SKM-1 (cell line): ENCODE measurements around the gene NHLRC4.

Experiments used
- DNase-seq: peaks from one replicate; lab custom pipeline; 2025; ENCODE audit not compliant: unreplicated experiment; lab: John Stamatoyannopoulos, UW

The NHLRC4 gene, protein sequence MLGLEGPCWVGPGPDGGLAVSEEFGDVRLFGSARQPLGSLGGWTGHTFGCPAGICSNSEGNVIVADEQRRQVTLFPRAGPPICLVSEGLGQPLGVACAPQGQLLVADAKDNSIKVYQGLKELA

DNA sequence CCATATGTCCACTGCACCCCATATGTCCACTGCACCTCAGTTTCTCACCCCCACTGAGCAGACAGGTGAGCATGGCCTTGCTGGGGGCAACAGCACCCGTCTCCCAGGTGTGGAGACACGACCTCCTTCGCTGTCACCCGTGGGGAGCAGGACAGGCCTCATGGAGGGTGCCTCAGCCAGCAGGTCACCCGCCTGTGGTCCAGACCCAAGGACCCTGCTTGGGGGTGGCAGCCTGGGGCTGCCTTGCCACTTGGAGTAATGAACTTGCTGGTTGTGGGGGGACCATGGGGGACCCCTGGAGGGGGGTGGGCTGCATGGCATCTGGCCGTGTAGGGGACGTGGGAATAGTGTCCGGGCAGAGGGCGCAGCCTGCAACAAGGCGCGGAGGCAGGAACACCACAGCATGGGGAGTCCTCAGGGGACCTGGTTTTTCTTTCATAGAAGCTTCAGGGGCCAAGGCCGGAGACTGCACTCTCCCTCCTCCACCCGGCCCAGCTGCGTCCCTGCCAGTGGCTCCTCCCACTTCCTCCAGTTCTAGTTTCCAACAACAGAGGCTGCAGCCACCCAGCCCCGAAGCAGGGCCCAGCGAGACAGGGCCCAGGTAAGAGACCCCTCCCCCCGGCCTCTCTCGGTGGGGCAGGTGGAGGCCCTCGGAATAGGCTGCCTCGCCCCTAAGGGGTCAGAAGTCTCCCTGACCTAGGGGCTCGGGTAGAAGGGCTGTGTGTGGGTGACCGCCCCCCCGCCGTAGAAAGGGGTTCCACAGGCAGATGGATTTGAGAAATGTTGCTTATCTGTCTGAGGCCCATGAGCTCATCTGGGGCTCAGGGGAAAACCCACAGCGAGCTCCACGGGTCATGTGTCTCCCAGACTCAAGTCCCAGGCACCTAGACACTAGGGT is at the start of gene NHLRC4:
Gene NHLRC4 (plus strand): TSS at position 531 of the 898 bp plus-strand sequence. CDS start 1,043 bp downstream, outside the sequence.
- peak; percentile 12 for DNase-seq

DNA sequence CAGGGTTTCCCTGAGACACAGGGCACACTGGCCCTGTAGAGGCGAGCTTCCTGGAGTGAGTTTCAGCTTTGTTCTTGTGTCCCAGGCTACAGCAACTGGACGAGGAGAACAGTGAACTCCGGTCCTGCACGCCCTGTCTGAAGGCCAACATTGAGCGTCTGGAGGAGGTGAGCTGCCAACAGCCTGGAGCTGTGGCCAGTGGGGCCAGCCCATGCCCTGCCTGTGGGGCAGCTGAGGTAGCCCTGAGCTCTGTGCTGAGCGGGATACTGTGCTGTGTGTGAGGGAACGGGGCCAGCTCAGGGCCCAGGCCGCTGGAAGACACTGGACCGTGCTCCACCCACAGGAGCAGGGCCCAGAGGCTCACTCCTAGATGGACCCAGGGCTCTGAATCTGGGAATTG is 47.9 kb upstream of the NHLRC4 start:
- DNase-seq = no peak

DNA sequence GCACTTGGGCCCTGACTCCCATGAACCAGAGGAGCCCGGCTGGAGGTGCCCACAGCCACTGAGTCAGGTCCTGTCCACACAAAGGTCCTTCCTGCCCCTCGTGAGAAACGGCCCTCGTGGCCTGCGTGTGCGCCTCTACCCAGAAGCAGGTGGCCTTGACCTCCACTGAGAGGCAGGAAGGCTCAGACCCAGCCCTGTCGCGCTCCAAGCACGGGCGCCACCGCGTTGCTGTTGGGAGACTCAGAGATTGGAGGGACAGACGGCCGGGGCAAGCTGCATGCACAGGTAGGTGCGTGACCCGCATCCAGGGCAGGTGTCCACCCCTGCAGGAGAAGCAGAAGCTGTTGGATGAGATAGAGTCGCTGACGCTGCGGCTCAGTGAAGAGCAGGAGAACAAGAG is 47.4 kb upstream of the NHLRC4 start:
- no peak for DNase-seq

DNA sequence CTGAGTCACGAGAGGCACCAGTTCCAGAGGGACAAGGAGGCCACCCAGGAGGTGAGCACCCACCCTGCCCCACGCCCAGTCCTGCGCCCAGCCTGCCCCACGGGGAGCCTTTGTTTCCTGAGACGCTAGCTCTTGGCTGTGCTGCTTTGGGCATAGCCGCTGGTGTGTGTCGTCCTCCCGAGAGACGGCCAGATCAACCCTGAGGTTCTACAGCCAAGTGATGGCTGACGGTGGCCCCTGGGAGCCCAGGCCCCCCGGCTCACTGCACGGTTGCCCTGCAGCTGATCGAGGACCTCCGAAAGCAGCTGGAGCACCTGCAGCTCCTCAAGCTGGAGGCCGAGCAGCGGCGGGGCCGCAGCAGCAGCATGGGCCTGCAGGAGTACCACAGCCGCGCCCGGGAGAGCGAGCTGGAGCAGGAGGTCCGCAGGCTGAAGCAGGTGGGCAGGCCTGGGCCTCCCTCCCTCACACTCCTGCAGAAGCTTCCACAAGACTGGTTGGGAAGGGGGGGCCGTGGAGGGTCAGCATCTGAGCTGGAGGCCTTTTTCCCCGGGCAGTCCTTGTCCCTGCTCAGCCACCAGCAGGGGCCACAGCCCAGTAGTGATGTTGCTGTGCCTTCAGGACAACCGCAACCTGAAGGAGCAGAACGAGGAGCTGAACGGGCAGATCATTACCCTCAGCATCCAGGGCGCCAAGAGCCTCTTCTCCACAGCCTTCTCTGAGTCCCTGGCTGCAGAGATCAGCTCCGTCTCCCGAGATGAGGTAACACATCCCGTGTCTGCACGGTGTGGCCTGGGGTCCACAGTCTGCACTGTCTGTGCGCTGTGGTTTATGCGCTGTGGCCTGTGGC is 46.7 kb upstream of the NHLRC4 start:
- DNase-seq = no peak

DNA sequence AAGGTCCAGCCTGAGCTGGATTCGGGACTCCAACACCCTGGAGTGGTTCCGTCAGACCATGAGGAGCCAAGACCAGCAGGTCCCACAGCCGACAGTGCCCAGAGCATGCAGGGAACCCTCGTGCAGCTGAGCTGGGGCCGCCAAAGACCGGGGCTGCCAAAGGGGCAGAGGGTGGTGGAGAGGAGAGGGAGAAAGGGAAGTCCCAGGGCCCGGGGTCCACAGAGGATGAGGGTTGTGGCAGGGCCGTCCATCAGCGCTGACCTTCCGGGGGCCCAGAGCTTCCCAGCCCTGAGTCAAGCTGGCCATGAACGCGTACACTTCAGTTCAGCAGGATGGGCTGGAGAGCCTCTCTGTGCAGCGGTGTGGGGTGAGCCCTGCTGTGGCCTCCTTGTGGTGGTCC is 46.0 kb upstream of the NHLRC4 start:
- DNase-seq = no peak

DNA sequence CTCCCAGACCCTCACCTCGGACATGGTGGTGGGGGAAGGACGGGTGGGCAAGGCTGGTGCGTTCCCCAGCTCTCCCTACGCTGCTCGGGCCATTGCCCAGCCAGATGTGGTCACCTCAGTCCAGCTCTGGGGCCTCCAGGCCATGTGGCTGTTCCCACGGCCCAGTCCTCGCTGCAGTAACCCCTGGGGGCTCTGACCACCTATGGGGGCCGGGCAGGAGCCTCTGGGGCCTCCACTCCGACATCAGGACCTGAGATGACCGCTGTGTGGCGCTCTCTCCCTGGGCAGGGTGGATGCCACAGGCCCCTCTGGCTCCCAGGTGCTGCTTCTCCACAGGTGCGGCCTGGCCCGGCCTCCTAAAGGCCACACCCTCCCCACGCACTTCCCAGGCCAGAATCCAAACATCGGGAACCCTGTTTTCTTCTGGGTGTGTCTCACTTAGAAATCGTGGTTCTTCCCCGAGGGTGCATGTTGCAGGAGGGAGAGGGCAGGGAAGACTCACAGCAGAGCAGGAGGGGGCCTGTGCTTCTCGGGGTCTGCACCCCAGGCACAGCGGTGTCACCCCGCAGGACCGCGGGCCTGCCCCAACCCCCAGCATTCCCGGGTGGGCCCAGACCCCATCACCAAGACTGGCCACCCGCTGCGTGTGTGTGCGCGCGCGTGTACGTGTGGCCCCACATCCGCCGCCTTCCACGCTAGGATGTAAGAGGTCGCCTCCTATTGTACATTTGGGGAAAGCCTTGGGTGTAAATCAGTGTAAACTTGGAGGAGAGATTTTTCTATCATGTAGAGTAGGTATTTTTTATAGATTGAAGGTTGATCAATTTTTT is 45.2 kb upstream of the NHLRC4 start:
- no peak for DNase-seq

DNA sequence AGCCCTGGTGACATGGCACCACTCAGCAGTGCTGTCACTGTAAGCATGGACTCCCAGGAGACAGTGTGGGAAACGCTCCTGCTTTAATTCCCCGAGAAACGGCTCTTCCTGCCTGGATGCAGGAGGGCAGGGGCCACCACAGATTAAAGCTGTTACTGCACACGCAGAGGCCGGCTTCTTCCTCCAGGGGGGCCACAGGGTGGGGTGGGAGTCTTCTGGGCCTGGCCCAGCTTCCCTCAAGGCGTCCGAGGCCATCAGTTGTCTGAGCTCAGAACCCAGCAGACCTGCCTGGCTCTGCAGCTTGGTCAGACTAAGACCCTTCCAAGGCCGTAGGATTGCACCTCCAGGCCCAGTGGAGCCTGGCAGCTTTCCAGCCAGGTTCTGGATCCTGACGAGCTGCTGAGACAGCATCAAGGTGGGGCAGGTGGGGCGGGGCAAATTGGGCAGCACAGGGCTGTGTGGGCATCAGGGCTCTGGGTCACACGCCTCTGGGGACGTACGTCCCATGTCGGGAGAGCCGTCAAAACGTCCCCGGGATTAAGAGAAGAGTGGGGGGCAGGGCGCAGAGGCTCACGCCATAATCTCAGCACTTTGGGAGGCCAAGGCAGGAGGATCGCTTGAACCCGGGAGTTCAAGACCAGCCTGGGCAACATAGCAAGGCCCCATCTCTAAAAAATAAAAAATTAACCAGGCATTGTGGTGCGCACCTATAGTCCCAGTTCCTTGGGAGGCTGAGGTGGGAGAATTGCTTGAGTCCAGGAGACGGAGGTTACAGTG is 44.3 kb upstream of the NHLRC4 start:
- no peak for DNase-seq

DNA sequence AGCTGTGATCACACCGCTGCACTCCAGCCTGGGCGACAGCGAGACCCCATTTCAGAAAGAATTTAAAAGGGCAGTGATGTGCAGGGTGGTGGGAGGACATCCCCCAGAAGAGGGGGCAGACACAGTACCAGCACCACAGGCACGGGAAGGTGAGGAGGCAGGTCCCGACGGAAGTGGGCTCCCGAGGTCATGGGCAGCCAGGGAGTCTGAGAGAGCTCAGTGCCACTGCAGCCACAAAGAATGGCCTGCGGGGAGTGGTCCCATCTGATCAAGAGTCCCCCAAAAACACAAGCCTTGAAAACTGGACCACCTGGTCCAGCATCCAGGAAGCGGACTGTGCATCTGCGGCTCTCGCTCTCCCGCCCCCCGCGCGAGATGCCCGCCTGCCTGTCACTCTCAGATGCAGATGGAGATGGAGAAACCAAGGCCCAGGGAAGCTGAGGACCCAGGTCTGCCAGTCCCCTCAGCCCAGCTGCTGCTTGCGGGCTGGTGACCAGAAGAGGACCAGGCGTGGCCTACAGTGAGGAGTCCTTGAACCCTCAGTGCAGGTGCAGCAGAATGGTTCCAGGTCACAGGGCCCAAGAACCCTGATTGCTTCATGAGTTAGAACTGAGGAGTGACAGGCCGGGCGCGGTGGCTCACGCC is 43.6 kb upstream of the NHLRC4 start:
- no peak for DNase-seq

DNA sequence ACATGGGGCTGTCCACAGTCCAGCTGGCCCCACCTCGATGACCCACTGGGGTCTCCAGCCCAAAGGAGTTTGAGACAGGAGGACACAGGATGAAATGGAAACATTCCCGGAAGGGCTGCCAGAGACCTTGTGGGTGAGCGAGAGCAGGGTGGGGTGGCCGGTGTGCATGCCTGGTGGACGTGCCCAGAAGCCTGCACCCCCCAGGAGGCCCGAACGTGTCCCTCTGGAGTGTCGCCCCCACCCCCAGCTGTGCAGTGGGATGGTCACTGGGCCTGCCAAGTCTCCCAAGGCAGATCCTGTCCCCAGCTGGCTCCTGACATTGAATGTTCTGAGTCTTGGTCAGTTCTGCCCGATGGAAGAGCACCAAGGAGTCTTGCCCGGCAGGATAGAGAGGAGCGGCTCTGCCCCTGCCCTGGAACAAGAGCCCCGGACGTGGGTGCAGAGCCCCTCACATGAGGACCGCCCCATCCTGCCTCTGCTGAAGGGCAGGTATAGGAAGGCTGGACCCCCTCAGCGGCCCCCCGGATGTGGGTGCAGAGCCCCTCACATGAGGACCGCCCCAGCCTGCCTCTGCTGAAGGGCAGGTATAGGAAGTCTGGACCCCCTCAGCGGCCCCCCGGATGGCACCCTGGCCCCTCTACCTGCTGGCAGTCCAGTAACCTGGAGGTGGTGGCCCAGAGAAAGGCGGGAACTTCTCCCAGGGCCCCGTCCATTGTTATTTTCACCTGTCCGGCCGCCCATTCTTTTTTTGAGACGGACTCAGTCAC is 42.3 kb upstream of the NHLRC4 start:
- DNase-seq = no peak

DNA sequence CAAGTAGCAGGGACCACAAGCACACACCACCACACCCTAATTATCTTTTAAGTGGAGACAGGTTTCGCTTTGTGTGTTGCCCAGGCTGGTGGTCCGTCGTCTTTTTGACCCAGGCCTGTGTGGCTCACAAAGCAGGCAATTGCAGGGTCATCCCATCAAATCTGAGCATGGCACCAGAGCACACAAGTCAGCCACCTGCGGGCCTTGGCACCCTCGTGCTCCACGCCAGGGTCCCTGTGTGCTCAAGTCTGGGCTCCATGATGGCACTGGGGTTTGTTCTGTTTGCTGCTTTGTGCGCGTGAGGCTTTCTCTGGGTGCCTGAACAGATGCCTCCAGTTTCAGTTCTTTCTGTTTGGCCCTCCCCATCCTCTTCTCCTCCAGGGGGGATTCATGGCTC is 41.7 kb upstream of the NHLRC4 start:
- DNase-seq = no peak

DNA sequence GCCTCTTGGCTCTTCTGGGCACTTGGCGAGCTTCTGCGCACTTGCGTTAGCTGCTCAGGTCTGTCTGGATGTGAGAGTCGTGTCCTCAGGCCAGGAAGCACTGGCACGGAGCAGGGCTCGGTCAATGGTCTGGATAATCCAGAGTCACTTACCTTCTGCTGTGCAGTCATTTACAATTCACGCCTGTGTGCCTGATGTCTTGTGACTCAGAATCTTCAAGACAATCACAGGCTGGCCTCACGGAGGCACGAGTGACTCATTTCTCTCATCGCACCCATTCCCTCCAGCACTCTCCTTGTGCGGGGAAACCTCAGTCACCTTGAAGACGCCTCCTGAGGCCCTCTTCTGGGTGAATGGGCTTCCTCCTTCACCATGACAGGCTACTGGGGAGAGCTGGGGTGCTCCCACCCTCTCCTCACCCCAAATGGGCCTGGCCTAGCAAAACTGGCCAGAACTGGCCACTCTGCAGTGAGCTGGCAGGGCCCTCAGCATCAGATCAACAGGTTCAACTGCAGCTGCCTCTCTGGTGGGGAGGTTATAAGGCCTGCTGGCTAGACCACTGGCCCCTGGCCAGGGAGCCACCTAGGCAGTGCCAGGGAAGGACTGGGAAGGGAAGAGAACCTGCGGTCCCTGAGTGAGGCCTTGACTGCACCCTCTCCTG is 41.2 kb upstream of the NHLRC4 start:
- no peak for DNase-seq

DNA sequence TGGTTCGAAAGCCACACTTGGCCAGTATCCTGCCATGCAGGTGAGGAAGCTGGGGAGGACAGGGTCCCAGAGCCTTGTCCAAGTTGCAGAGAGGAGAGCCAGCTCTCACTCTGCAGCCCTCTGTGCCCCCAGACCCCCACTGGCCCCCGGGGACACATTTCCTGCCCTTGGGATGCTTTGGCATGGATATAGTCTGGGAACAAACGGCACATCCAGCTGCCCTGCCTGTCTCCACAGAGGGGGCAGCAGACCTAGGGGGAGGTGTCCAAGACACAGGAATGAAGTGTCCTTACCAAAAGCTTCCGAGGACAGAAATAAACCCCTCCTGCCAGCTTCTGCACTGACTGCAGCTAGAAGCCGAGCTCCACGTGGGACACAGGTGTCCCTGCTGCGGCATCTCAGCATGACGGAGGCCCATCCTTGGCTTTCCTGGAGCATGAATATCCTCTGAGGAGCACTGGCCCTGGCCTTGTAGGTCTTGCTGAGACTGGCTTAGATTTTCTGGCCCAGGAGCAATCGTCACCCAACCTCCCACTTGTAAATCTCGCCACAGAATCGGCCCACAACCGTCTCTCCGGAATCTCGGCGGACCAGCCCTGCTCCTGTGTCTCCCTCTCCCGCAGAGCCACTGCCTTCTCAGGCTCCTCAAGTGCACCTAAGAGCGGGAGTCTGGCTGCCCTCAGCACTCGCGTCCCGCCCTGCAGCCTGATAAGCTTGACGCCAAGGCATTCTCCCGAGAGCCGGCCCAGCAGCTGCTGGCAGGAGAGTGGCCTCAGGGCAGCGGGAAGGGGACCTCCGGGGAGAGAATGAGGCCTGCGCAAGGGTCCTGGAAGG is 40.4 kb upstream of the NHLRC4 start:
- DNase-seq = no peak

DNA sequence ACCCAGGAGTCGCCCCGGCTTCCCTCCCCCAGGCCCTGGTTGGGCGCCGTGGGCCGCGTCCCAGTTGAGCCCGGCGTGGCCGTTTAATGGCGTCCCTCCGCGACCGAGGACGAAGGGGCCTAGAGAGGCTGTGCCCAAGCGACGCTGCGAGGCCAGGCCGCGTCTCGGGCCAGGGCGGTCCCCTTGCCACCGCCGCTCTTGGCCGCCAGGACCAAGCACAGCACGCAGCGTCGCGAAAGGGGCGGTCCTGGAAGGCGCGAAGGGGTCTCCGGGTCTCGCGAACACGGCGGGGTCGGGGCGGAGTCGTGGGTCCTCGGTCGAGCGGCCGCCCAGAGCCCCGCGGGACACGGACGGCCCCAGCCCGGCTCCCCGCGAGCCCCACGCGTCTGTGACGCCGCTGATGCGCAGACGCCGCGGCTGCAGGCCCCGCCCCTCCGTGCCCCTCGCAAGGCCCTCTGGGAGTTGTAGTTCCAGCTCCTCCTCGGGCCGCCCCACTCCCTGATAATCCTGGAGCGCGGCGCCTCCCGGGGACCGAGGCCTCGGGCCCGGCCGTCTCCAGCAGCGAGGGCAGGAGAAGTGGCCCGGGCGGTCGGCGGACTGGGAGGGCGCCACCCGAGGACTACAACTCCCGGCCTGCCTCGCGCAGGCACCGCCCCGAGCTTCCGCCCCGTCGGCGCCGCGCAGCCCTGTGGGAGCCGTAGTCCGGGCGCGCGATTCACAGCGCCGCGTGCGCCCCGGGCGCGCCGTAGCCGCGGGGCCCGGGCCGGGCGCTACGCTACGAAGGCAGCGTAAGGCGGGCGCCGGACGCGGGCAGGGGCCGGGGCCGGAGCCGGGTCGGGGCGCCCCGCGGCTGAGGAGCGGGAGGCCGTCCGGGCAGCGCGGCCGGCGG is 39.5 kb upstream of the NHLRC4 start, which contains the start of gene CAPN15:
Gene CAPN15 (plus strand): TSS at position 698 of the 889 bp plus-strand sequence. CDS start 19,127 bp downstream, outside the sequence.
- peak; percentile 84 for DNase-seq

DNA sequence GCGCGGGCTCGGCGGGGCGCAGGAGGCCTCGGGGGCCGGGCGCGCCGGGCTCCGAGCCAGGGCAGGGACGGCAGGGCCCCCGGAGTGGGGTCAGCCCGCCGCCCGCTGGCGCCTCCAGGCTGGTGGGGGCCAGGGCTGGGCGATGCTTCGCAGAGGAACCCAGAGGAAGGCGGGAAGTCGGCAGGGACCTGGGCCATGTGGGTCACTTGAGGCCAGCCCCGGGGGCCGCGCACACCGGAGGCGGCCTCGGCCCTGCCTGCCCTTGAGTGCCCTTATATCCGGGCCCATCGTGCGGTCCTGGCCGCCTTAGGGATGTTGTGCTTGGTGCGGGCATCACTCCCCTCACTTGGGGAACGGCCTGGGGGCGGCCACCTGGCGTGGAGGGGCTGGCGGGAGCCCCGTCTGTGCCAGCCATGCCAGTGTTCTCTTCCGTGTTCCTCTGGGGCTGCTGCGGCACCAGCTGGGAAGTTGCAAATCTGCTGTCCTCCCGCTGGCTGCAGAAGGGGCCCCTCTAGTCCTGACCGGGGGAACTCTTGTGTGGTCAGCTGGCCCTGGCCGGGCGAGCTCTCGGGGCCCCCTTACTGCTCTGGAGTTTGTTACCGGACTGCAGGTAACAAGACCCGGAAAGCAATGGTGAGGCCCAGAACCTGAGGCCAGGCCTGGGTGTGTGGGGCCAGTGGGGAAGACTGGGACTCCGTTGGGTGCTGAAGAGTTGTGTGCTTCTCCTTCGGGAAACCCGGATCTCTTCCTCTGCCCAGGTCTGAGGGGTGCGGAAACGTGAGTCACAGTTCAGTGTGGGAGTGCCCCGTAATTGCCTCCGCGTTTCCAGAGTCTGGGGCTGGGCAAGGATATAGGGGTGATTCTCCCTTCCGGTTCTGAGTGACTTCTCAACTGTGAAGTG is 38.4 kb upstream of the NHLRC4 start:
- peak; percentile 6 for DNase-seq

DNA sequence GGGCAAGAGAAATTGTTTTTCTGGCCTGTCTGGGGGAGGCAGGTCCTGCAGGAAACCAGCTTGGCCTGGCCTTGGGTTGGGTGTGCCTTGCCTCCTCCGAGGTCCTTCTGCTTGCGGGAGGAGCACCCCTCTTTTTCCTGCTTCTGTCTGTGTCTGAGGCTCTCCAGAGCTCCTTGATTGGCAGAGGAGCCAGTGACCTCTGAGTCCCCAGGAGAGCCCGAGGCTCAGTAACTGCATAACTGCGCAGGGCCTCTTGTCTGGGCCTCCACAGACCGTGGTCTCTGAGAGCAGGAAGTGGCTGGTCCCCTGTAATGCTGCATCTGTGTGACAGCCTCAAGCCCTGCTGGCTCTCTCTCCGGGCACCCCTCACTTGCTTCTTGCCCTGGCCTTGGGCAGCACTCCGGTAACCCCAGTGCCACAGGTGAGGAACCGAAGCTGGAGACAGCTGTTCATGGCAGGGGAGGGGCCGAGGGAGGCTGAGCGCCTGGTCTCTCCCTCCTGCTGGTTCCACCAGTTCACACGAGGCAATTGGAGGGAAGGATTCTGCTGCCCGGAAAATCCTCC is 37.7 kb upstream of the NHLRC4 start:
- DNase-seq = no peak
